ENCODE results near the gene ZNF697. TPM values are rescaled to one million over a fixed set of nuclear protein-coding genes. Genes with fewer than 3 reads are reported as not detected.

ZNF697 gene
- total RNA-seq, 2 donors from 2014 or later = 17.4 to 25.6 TPM

DNA sequence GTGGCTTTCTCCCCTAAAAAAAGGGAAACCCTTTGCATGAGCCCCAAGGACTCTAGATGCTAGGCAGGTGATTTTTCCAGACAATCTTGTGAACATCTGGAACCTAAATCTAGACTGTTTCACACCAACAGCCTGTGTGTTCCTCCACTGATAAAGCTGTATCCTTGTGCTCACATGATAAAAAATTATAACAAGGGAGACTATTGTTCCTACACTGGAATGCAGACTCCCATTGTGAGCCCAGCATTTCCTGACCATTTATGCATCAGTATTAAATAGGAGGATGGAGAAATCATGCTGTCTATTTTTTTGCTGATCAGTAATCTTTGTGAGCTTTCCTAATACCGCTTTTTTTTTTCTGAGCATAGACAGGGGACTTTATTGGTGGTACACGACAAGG lies 52.5 kb downstream of the ZNF697 start:
- Histone ChIP-seq H3K27ac (no peak overlapping the region), H3K36me3 (no peaks in the 10 kb centered on the region), H3K27me3 (replicated peaks; ENCODE audit: insufficient read depth) (no peaks in the 10 kb centered on the region), H3K4me3 (no peak overlapping the region), H3K4me1 (replicated peaks) (no peaks in the 10 kb centered on the region), H3K9me3 (no peaks in the 10 kb centered on the region)
- 63% methylated on average over 2 of the region's 2 CpGs for WGBS
- TF ChIP-seq CTCF (IDR thresholded peaks at IDR 0.05) = no peak
- TF ChIP-seq POLR2AphosphoS5 (IDR thresholded peaks at IDR 0.05) = no peak
- no peak for TF ChIP-seq POLR2A (IDR thresholded peaks at IDR 0.05)
- intact Hi-C loops (cut with DNase I) = no loop called here
- no peak for DNase-seq (ENCODE audit: low spot score)

DNA sequence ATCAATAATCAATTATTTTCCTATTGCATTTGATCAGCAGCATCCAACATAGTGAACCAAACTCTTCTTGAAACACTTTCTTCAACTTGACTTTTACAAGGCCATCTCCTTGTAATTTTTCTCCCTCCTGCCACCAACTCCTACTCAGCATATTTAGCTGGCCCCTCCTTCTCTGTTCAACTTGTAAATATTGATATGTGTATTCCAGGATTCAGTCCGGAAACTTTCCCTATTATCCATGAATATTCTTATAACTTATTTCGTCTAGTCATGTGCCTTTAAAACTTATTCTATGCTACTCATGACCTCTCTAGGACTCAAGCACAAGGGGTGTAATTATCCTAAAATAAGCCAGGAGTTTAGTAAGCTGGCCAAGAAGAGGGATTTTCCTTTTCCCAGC lies 52.9 kb downstream of the ZNF697 start:
- TF ChIP-seq POLR2A (IDR thresholded peaks at IDR 0.05) = no peak
- TF ChIP-seq CTCF (IDR thresholded peaks at IDR 0.05) = no peak
- no peak for TF ChIP-seq POLR2AphosphoS5 (IDR thresholded peaks at IDR 0.05)
- Histone ChIP-seq H3K27ac (no peak overlapping the region), H3K27me3 (replicated peaks; ENCODE audit: insufficient read depth) (no peaks in the 10 kb centered on the region), H3K4me1 (replicated peaks) (no peaks in the 10 kb centered on the region), H3K9me3 (no peaks in the 10 kb centered on the region), H3K36me3 (no peaks in the 10 kb centered on the region), H3K4me3 (no peak overlapping the region)
- WGBS = 97% methylated on average over 2 of the region's 2 CpGs
- intact Hi-C loops (cut with DNase I) = no loop called here
- no peak for DNase-seq (ENCODE audit: low spot score)

GRCh38 chr1:119594376-119594775 lies 53.7 kb downstream of the ZNF697 start:
- 44% methylated on average over 1 of the region's 1 CpG for WGBS
- H3K4me1 ChIP-seq (replicated peaks) = no peaks in the 10 kb centered on the region
- intact Hi-C loops (cut with DNase I) = no loop called here
- H3K27ac ChIP-seq = no peak overlapping the region
- no peak for DNase-seq (ENCODE audit: low spot score)
- H3K27me3 ChIP-seq (replicated peaks; ENCODE audit: insufficient read depth) = no peaks in the 10 kb centered on the region
- no peak overlapping the region for H3K4me3 ChIP-seq
- TF ChIP-seq CTCF (IDR thresholded peaks at IDR 0.05) (no peak), POLR2A (IDR thresholded peaks at IDR 0.05) (no peak), POLR2AphosphoS5 (IDR thresholded peaks at IDR 0.05) (no peak)
- no peaks in the 10 kb centered on the region for H3K9me3 ChIP-seq
- H3K36me3 ChIP-seq = no peaks in the 10 kb centered on the region

DNA sequence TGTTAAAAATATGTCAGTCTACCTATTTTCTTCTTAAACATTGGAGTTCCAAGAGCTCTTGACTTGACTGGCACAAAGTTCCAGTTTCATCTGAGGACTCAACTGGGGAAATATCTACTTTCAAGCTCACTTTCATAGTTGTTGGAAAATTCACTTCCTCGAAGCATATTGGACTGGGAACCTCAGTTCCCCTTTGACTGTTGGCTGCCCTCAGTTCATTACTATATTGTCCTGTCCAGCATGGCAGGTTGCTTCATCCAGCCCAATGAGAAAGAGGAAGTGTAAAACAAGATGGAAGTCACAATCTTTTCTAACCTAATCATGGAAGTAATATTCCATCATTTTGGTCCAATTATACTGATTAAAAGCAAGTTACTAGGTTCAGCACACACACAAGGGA lies 54.3 kb downstream of the ZNF697 start:
- Histone ChIP-seq H3K9me3 (no peaks in the 10 kb centered on the region), H3K27me3 (replicated peaks; ENCODE audit: insufficient read depth) (no peaks in the 10 kb centered on the region), H3K4me3 (no peak overlapping the region), H3K4me1 (replicated peaks) (no peaks in the 10 kb centered on the region), H3K36me3 (no peaks in the 10 kb centered on the region), H3K27ac (no peak overlapping the region)
- TF ChIP-seq CTCF (IDR thresholded peaks at IDR 0.05) = no peak
- TF ChIP-seq POLR2AphosphoS5 (IDR thresholded peaks at IDR 0.05) = no peak
- no peak for TF ChIP-seq POLR2A (IDR thresholded peaks at IDR 0.05)
- no peak for DNase-seq (ENCODE audit: low spot score)
- 83% methylated on average over 1 of the region's 1 CpG for WGBS
- intact Hi-C loops (cut with DNase I) = no loop called here

DNA sequence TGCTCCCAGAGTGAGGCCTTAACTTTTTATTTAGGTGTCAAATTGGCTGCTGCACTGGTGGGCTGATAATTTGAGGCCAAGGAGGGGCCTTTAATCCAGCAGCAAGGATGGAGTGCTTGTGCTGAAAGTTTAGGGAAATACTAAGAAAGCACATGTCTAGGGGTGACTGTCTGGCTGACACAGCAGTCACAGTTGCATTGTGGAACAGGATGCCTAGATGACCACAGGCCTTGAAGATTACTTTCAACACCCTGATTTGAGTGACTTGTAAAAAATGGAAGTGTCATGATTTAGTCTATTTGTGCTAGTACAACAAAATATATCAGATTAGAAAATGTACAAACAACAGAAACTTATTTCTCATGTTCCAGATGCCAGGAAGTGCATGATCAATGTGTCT lies 57.7 kb downstream of the ZNF697 start:
- no peak for DNase-seq (ENCODE audit: low spot score)
- H3K27me3 ChIP-seq (replicated peaks; ENCODE audit: insufficient read depth) = no peaks in the 10 kb centered on the region
- no peaks in the 10 kb centered on the region for H3K9me3 ChIP-seq
- no peak overlapping the region for H3K27ac ChIP-seq
- no peak overlapping the region for H3K4me3 ChIP-seq
- no peaks in the 10 kb centered on the region for H3K4me1 ChIP-seq (replicated peaks)
- TF ChIP-seq POLR2AphosphoS5 (IDR thresholded peaks at IDR 0.05) (no peak), CTCF (IDR thresholded peaks at IDR 0.05) (no peak), POLR2A (IDR thresholded peaks at IDR 0.05) (no peak)
- no peaks in the 10 kb centered on the region for H3K36me3 ChIP-seq
- intact Hi-C loops (cut with DNase I) = no loop called here

Data from prostate gland (tissue), 2 donors.